Adipocyte (in vitro differentiated cells): ENCODE results near the gene TMEM164.

Experiments
- DNase-seq: peaks from one replicate; pipeline ENCODE4 v3.0.0-alpha.2; 2015; ENCODE audit warnings: low read depth
- H3K27me3 ChIP-seq: replicated peaks from 2 replicates; pipeline ENCODE4 v1.7.0; 2013; ENCODE audit warnings: mild to moderate bottlenecking, low read length, moderate library complexity; ENCODE audit not compliant: control insufficient read depth, insufficient read depth
- H3K36me3 ChIP-seq: 2 replicates; pipeline ENCODE4 v1.7.0; 2013; ENCODE audit warnings: low read length, mild to moderate bottlenecking, moderate library complexity; ENCODE audit not compliant: control insufficient read depth, insufficient read depth, severe bottlenecking
- H3K4me1 ChIP-seq: 2 replicates; pipeline ENCODE4 v1.7.0; 2013; ENCODE audit warnings: mild to moderate bottlenecking, low read length, moderate library complexity; ENCODE audit not compliant: control insufficient read depth, insufficient read depth
- H3K4me3 ChIP-seq: 2 replicates; pipeline ENCODE4 v1.7.0; 2013; ENCODE audit warnings: mild to moderate bottlenecking, low read length, moderate library complexity
- H3K9ac ChIP-seq: 2 replicates; pipeline ENCODE4 v1.7.0; 2013; ENCODE audit warnings: mild to moderate bottlenecking, low read length, moderate library complexity
- H3K9me3 ChIP-seq: 2 replicates; pipeline ENCODE4 v1.7.0; 2013; ENCODE audit warnings: mild to moderate bottlenecking, low read length, moderate library complexity; ENCODE audit not compliant: control insufficient read depth

The TMEM164 gene

GRCh38 chrX:110022599-110023448 lies 19.9 kb downstream of the TMEM164 start:
- Histone ChIP-seq H3K4me1 (peaks cover 26% of the 10 kb centered on the region), H3K9ac (no peak overlapping the region), H3K36me3 (no peaks in the 10 kb centered on the region), H3K27me3 (peaks cover 19% of the 10 kb centered on the region), H3K9me3 (no peaks in the 10 kb centered on the region), H3K4me3 (no peak overlapping the region)
- DNase-seq = no peak

- Histone ChIP-seq H3K4me1 (peaks cover 25% of the 10 kb centered on the region), H3K27me3 (peaks cover 13% of the 10 kb centered on the region), H3K36me3 (no peaks in the 10 kb centered on the region), H3K9me3 (no peaks in the 10 kb centered on the region), H3K9ac (no peak overlapping the region), H3K4me3 (no peak overlapping the region)
- DNase-seq = no peak
Observed at GRCh38 chrX:110025395-110025794, 22.5 kb downstream of the TMEM164 start.

GRCh38 chrX:110026099-110026844 lies 23.4 kb downstream of the TMEM164 start:
- H3K4me1 ChIP-seq = peaks cover 16% of the 10 kb centered on the region
- no peaks in the 10 kb centered on the region for H3K9me3 ChIP-seq
- DNase-seq = no peak
- peaks cover 11% of the 10 kb centered on the region for H3K27me3 ChIP-seq
- no peak overlapping the region for H3K9ac ChIP-seq
- H3K4me3 ChIP-seq = no peak overlapping the region
- H3K36me3 ChIP-seq = no peaks in the 10 kb centered on the region

- no peak for DNase-seq
- H3K36me3 ChIP-seq = no peaks in the 10 kb centered on the region
- no peak overlapping the region for H3K9ac ChIP-seq
- peaks cover 16% of the 10 kb centered on the region for H3K27me3 ChIP-seq
- no peaks in the 10 kb centered on the region for H3K9me3 ChIP-seq
- no peak overlapping the region for H3K4me3 ChIP-seq
- peaks cover 15% of the 10 kb centered on the region for H3K4me1 ChIP-seq
Observed at GRCh38 chrX:110032534-110033147, 29.7 kb downstream of the TMEM164 start.

- Histone ChIP-seq H3K27me3 (peaks cover 15% of the 10 kb centered on the region), H3K9me3 (no peaks in the 10 kb centered on the region), H3K9ac (no peak overlapping the region), H3K4me1 (peaks cover 15% of the 10 kb centered on the region), H3K4me3 (no peak overlapping the region), H3K36me3 (no peaks in the 10 kb centered on the region)
- no peak for DNase-seq
Observed at GRCh38 chrX:110034036-110034435, 31.1 kb downstream of the TMEM164 start.

- Histone ChIP-seq H3K9ac (no peak overlapping the region), H3K36me3 (no peaks in the 10 kb centered on the region), H3K9me3 (no peaks in the 10 kb centered on the region), H3K27me3 (peaks cover 25% of the 10 kb centered on the region), H3K4me3 (no peak overlapping the region), H3K4me1 (peaks cover 15% of the 10 kb centered on the region)
- DNase-seq = no peak
Observed at GRCh38 chrX:110036162-110037033, 33.5 kb downstream of the TMEM164 start.

- Histone ChIP-seq H3K27me3 (peaks cover 25% of the 10 kb centered on the region), H3K9me3 (no peaks in the 10 kb centered on the region), H3K9ac (no peak overlapping the region), H3K36me3 (no peaks in the 10 kb centered on the region), H3K4me3 (no peak overlapping the region), H3K4me1 (peaks cover 15% of the 10 kb centered on the region)
- DNase-seq = no peak
Observed at GRCh38 chrX:110037178-110037577, 34.3 kb downstream of the TMEM164 start.

GRCh38 chrX:110038900-110039299 lies 36.0 kb downstream of the TMEM164 start:
- Histone ChIP-seq H3K27me3 (peaks cover 24% of the 10 kb centered on the region), H3K9me3 (no peaks in the 10 kb centered on the region)

GRCh38 chrX:110041980-110042379 lies 39.1 kb downstream of the TMEM164 start:
- Histone ChIP-seq H3K9me3 (no peaks in the 10 kb centered on the region), H3K27me3 (peaks cover 21% of the 10 kb centered on the region), H3K4me3 (no peak overlapping the region), H3K36me3 (no peaks in the 10 kb centered on the region), H3K9ac (no peak overlapping the region), H3K4me1 (peaks cover 13% of the 10 kb centered on the region)
- no peak for DNase-seq

More at GRCh38 chrX:110038900-110039299, 36.0 kb downstream of the TMEM164 start:
- Histone ChIP-seq H3K4me1 (peaks cover 17% of the 10 kb centered on the region), H3K4me3 (no peak overlapping the region), H3K9ac (no peak overlapping the region), H3K36me3 (no peaks in the 10 kb centered on the region)
- no peak for DNase-seq

GRCh38 chrX:110042496-110042895 lies 39.6 kb downstream of the TMEM164 start:
- Histone ChIP-seq H3K27me3 (peaks cover 21% of the 10 kb centered on the region), H3K4me3 (no peak overlapping the region), H3K36me3 (no peaks in the 10 kb centered on the region), H3K9ac (no peak overlapping the region), H3K9me3 (no peaks in the 10 kb centered on the region), H3K4me1 (peaks cover 13% of the 10 kb centered on the region)
- DNase-seq = no peak
